ENCODE measurements around the gene ERG.

ERG gene

GRCh38 chr21:38496224-38496623, 2.1 kb downstream of the ERG start:
- DNase-seq (ENCODE audit: low read depth) = no peak

- no peak for DNase-seq (ENCODE audit: low read depth)
Measured at GRCh38 chr21:38495696-38496095, 2.6 kb downstream of the ERG start.

GRCh38 chr21:38495242-38495641, 3.0 kb downstream of the ERG start:
- no peak for DNase-seq (ENCODE audit: low read depth)

GRCh38 chr21:38494703-38495102, 3.6 kb downstream of the ERG start:
- no peak for DNase-seq (ENCODE audit: low read depth)

- DNase-seq (ENCODE audit: low read depth) = no peak
Measured at GRCh38 chr21:38494251-38494642, 4.0 kb downstream of the ERG start.

- DNase-seq (ENCODE audit: low read depth) = no peak
Measured at GRCh38 chr21:38493549-38494250, 4.6 kb downstream of the ERG start.

- no peak for DNase-seq (ENCODE audit: low read depth)
Measured at GRCh38 chr21:38492007-38492406, 6.3 kb downstream of the ERG start.

- DNase-seq (ENCODE audit: low read depth) = no peak
Measured at GRCh38 chr21:38491536-38491935, 6.7 kb downstream of the ERG start.

- DNase-seq (ENCODE audit: low read depth) = no peak
Measured at GRCh38 chr21:38490411-38491020, 7.8 kb downstream of the ERG start.

- DNase-seq (ENCODE audit: low read depth) = no peak
Measured at GRCh38 chr21:38489729-38490128, 8.5 kb downstream of the ERG start.

GRCh38 chr21:38489271-38489652, 9.0 kb downstream of the ERG start:
- no peak for DNase-seq (ENCODE audit: low read depth)

- no peak for DNase-seq (ENCODE audit: low read depth)
Measured at GRCh38 chr21:38488640-38489270, 9.5 kb downstream of the ERG start.

GRCh38 chr21:38487901-38488639, 10.2 kb downstream of the ERG start:
- no peak for DNase-seq (ENCODE audit: low read depth)

- no peak for DNase-seq (ENCODE audit: low read depth)
Measured at GRCh38 chr21:38486706-38487105, 11.6 kb downstream of the ERG start.

- no peak for DNase-seq (ENCODE audit: low read depth)
Measured at GRCh38 chr21:38486221-38486620, 12.1 kb downstream of the ERG start.

- DNase-seq (ENCODE audit: low read depth) = no peak
Measured at GRCh38 chr21:38479641-38480525, 18.4 kb downstream of the ERG start.

GRCh38 chr21:38478782-38479181, 19.5 kb downstream of the ERG start:
- no peak for DNase-seq (ENCODE audit: low read depth)

- DNase-seq (ENCODE audit: low read depth) = no peak
Measured at GRCh38 chr21:38477226-38477625, 21.1 kb downstream of the ERG start.

- DNase-seq (ENCODE audit: low read depth) = peak; percentile 93
Measured at GRCh38 chr21:38476385-38476784, 21.9 kb downstream of the ERG start.

GRCh38 chr21:38475519-38475918, 22.8 kb downstream of the ERG start:
- no peak for DNase-seq (ENCODE audit: low read depth)

GRCh38 chr21:38474796-38475195, 23.5 kb downstream of the ERG start:
- no peak for DNase-seq (ENCODE audit: low read depth)

GRCh38 chr21:38474124-38474523, 24.2 kb downstream of the ERG start:
- no peak for DNase-seq (ENCODE audit: low read depth)

Data from CMK (cell line).